GM15510 (cell line): ENCODE measurements around the gene MAPKBP1.

ENCODE experiments used
- POLR2A ChIP-seq: IDR thresholded peaks from 3 replicates; pipeline ENCODE4 v1.6.1; 2011; ENCODE audit warnings: borderline replicate concordance; ENCODE audit not compliant: insufficient read length; ENCODE audit errors: extremely low read depth

MAPKBP1 gene

GRCh38 chr15:41798607-41799487, 24.6 kb downstream of the MAPKBP1 start:
- TF ChIP-seq POLR2A, result no peak

DNA sequence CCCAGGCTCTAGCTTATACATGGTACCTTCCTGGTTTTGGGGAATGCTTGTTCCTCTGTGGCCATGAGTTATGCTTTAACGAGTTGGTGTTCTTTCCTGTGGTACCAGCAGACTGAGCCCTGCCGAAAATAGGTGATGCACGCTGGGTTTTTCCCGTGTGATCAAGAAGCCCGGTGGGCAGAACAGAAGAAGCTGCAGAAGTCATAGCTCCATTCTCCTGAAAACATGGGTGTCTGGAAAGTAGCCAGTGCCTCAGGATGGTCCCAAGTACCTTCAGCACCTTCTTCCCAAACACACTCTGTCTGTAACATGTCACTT, 25.2 kb downstream of the MAPKBP1 start:
- no peak for TF ChIP-seq POLR2A

DNA sequence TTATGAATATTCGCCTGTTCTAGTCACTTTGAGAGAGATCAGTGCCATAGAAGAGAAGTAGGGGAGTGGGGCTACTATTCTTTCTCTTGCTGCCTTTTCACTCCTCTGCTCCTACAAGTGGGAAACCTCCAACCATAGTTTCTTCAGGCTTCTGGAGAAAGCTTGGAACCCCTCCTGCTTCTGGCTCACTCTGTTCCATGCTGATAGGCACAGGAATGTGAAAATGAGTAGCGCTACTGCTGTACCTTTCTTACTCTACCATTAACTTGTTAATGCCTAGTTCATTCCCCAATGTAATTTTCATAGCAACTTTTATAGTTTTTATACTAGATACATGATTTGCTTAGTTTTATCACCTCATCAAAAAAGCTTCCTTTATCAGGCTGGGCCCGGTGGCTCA, 26.9 kb downstream of the MAPKBP1 start:
- no peak for TF ChIP-seq POLR2A

GRCh38 chr15:41801850-41802455, 27.7 kb downstream of the MAPKBP1 start:
- TF ChIP-seq POLR2A, result no peak

- no peak for TF ChIP-seq POLR2A
These were observed 30.1 kb downstream of the MAPKBP1 start for GRCh38 chr15:41804361-41804760.

DNA sequence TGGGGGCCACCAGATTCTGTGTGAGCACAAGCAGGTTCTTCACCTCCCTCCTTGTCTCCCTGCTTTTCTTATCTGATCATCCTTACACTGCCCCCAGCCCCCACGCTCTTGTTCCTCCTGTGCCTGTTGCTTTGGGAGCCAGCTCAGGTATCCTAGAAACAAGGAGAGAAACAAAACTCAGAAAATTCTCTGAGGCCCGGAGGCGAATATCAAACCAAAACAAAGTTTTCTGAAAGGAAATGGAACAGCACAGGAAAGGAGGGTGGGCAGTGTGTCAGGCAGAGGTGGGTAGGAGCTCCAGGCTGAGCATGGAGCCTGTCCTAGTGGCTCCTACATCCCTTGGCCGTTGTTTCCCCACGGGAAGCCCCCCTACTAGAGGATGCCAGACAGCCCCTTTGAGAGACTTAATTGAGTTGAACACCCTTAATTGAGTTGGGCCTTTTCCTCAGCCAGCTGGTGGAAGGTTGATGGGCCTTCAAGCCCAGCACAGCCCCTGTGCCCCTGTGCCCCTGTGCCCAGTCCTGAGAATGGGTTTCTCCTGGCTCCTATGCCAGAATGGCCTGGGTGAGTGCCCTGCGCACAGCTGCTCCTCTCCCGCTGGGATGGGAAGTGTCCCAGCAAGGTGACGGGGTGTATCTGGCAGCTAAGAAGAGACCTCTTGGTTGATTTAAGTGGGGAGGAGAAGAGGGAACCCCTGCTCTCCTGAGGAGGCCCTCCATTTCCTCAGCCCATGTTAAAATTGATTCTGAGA, 30.8 kb downstream of the MAPKBP1 start:
- no peak for TF ChIP-seq POLR2A

- no peak for TF ChIP-seq POLR2A
These were observed 31.4 kb downstream of the MAPKBP1 start for GRCh38 chr15:41805711-41806110.

- no peak for TF ChIP-seq POLR2A
These were observed 32.3 kb downstream of the MAPKBP1 start for GRCh38 chr15:41806291-41807181.

DNA sequence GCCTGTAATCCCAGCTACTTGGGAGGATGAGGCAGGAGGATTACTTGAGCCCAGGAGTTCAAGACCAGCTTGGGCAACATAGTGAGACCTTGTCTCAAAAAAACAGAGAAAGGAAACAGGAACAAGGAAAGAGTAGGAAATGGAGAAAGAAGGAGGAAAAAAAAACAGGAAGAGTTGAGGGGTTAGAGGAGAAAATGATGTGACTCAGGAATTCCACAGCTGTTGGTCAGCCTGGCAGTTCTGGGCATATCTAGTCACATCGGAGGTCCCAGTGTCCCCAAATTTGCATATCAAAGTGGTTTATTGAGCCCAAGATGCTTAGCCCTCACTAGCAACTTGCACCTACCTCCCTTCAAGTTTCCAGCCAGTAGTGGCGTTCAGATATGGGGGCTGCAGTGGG, 34.8 kb downstream of the MAPKBP1 start:
- TF ChIP-seq POLR2A, result no peak

DNA sequence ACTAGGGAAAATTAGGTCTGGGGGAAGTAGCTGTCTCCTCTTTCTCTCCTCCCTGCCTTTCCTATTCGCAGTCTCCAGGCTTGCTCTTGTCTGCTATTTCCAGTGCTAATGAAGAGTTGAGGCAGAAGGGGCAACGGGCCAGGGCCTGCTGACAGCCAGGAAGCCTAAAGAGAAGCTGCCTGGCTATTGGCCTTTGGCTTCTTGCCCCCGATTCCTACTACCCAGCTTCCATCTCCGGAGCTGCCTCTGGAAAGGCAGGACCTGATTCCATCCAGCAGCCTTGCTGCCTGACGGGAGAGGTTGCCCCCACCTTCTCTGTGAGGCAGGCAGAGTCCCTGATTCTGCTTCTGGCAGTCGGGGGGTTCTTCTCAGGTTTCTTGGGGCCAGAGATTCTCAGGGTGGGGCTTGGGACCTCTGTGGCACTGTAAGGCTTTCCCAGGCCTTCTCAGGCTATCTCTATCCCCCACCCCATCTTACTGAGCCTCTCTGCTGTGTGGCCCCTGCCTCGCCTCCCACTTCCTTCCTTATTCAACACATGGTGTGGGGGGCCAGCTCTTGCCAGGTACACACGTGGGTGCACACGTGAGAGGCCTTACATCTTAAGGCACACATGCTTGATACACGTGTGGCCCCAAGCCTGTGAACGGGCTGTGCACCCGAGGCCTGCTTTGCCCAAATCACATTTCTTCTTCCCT, 35.4 kb downstream of the MAPKBP1 start:
- TF ChIP-seq POLR2A, result no peak

DNA sequence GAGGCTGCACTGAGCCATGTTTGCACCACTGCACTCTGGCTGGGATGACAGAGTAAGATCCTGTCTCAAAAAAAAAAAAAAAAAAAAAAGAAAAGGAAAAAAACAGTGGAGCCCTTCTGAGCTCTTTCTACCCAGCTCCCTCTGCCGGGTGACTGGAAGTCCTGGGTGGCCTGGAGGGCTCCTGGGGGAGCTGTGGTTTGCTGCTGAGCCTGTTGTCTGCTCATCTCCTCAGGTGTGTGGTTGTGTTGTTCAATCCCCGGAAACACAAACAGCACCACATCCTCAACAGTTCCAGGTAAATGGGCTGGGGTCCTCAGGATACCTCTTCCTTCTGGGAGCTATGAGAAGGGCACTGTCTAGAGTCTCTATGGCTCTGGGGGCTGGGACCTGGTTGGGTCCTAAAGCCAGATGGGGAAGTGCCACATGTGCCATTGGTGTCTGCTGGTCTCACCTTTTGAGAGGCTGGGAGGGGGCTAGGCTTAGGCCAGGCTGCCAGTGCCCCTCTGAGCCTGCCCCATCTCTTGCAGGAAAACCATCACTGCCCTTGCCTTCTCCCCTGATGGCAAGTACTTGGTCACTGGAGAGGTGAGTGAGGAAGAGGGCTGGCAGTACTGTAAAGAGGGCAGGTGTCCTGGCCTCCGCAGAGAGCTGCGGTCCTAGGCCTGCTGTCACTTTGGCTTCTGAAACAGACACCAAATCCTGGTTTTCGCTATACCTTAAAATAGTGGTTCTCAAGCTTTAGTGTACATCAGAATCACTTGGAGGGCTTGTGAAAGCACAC, 36.6 kb downstream of the MAPKBP1 start:
- no peak for TF ChIP-seq POLR2A

DNA sequence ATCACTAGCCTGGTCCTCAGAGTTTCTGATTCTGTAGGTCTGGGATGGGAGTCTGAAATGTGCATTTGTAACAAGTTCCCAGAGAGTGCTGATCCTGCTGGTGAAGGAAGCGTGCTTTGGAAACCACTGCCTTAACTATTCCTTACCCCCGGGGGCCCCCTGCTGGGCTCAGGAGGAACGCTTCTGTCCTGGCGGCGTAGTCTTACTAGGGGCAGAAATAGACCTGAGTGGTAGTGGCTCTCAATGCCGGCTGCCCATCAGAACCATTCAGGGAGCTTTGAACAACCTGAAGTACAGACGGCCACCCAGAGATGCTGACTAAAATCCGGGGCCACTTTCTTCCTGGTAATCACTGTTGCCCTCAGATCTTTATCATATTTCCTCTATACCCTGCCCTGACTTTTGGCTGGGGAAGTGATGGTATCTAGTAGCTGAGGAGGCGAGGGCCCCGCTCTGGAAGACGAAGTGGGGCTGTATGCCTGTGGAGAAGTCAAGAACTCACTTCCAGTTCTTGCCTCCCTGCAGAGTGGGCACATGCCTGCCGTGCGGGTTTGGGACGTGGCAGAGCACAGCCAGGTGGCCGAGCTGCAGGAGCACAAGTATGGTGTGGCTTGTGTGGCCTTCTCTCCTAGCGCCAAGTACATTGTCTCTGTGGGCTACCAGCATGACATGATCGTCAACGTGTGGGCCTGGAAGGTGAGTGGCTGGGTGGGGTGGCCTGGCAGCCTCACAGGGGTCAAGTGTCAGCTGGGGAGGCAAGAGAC, 37.3 kb downstream of the MAPKBP1 start:
- TF ChIP-seq POLR2A, result no peak
